Measurements from ENCODE around the gene SLC2A5. TPM values are rescaled to one million over a fixed set of nuclear protein-coding genes. Genes with fewer than 3 reads are reported as not detected.

Gene SLC2A5
- total and polyA plus RNA-seq, 9 of the 15 experiments (the other 6 are each of a cell fraction or from before 2014, with no cell fraction given), result 0.08 TPM; not detected in 8

GRCh38 chr1:9059891-9060744 is 9.3 kb downstream of the SLC2A5 start:
- H3K27ac ChIP-seq (ENCODE audit: extremely low read depth, low read depth, low read length), result no peak overlapping the region; the same call in 2 of the 3 replicates
- no peaks in the 10 kb centered on the region for H3K4me1 ChIP-seq (replicated peaks in 1 of 2; ENCODE audit: control insufficient read depth in 2 of 2, insufficient read depth in 2 of 2, low read length in 2 of 2)
- no peak for TF ChIP-seq ESRRB (CRISPR knock-in tag; IDR thresholded peaks at IDR 0.05; ENCODE audit: borderline replicate concordance)
- TF ChIP-seq ZBTB26 (CRISPR knock-in tag; IDR thresholded peaks at IDR 0.05), result peak; percentile 76; the same call in 1 of the 2 replicates
- TF ChIP-seq CBFB (CRISPR knock-in tag; IDR thresholded peaks at IDR 0.05), result peak; percentile 75; the same call in 1 of the 2 replicates
- TF ChIP-seq, protein P1, sequence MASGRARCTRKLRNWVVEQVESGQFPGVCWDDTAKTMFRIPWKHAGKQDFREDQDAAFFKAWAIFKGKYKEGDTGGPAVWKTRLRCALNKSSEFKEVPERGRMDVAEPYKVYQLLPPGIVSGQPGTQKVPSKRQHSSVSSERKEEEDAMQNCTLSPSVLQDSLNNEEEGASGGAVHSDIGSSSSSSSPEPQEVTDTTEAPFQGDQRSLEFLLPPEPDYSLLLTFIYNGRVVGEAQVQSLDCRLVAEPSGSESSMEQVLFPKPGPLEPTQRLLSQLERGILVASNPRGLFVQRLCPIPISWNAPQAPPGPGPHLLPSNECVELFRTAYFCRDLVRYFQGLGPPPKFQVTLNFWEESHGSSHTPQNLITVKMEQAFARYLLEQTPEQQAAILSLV (tag; IDR thresholded peaks at IDR 0.05), result peak; percentile 19; the same call in 1 of the 2 replicates
- TF ChIP-seq SMARCA5 (IDR thresholded peaks at IDR 0.05), result 0 out of 2 replicates have a peak, but pooled peaks have one; percentile 52
- peak; percentile 84; the same call in 1 of the 2 replicates for TF ChIP-seq TSC22D4 (tag; IDR thresholded peaks at IDR 0.05)
- 0 out of 2 replicates have a peak, but pooled peaks have one; percentile 7 for TF ChIP-seq ARID1B (IDR thresholded peaks at IDR 0.05)
- TF ChIP-seq PHF20 (IDR thresholded peaks at IDR 0.05; ENCODE audit: partially characterized antibody), result peak; percentile 60
- 0 out of 2 replicates have a peak, but pooled peaks have one; percentile 33 for TF ChIP-seq HLTF (IDR thresholded peaks at IDR 0.05)
- 0 out of 2 replicates have a peak, but pooled peaks have one; percentile 54 for TF ChIP-seq ELF4 (CRISPR knock-in tag; IDR thresholded peaks at IDR 0.05)
- TF ChIP-seq, protein P2, sequence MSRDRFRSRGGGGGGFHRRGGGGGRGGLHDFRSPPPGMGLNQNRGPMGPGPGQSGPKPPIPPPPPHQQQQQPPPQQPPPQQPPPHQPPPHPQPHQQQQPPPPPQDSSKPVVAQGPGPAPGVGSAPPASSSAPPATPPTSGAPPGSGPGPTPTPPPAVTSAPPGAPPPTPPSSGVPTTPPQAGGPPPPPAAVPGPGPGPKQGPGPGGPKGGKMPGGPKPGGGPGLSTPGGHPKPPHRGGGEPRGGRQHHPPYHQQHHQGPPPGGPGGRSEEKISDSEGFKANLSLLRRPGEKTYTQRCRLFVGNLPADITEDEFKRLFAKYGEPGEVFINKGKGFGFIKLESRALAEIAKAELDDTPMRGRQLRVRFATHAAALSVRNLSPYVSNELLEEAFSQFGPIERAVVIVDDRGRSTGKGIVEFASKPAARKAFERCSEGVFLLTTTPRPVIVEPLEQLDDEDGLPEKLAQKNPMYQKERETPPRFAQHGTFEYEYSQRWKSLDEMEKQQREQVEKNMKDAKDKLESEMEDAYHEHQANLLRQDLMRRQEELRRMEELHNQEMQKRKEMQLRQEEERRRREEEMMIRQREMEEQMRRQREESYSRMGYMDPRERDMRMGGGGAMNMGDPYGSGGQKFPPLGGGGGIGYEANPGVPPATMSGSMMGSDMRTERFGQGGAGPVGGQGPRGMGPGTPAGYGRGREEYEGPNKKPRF (IDR thresholded peaks at IDR 0.05; ENCODE audit: low read depth, low read length), result no peak
- TF ChIP-seq, protein P3, sequence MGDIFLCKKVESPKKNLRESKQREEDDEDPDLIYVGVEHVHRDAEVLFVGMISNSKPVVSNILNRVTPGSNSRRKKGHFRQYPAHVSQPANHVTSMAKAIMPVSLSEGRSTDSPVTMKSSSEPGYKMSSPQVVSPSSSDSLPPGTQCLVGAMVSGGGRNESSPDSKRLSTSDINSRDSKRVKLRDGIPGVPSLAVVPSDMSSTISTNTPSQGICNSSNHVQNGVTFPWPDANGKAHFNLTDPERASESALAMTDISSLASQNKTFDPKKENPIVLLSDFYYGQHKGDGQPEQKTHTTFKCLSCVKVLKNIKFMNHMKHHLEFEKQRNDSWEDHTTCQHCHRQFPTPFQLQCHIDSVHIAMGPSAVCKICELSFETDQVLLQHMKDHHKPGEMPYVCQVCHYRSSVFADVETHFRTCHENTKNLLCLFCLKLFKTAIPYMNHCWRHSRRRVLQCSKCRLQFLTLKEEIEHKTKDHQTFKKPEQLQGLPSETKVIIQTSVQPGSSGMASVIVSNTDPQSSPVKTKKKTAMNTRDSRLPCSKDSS (IDR thresholded peaks at IDR 0.05; ENCODE audit: low read depth, partially characterized antibody), result peak; percentile 25
- no peak for TF ChIP-seq SUPT5H (IDR thresholded peaks at IDR 0.05)
- TF ChIP-seq HDAC1 (IDR thresholded peaks at IDR 0.05), result 0 out of 4 replicates have a peak, but pooled peaks of 1 of the 2 experiments have one; percentile 21

More at GRCh38 chr1:9059891-9060744, 9.3 kb downstream of the SLC2A5 start:
- Histone ChIP-seq H3K27me3 (ENCODE audit: control insufficient read depth in 2 of 2, insufficient read depth in 2 of 2, low read length in 2 of 2) (peaks cover 19 to 46% of the 10 kb centered on the region in 2 experiments), H3K4me3 (no peak overlapping the region), H4K20me1 (replicated peaks; ENCODE audit: control insufficient read depth, insufficient read depth, low read length) (peaks cover 5% of the 10 kb centered on the region; the same call in 1 of the 2 replicates), H3K36me3 (ENCODE audit: control insufficient read depth, insufficient read depth, low read length) (no peaks in the 10 kb centered on the region), H3K9ac (ENCODE audit: insufficient read depth in 1 of 2, low read depth in 2 of 2, low read length in 2 of 2) (no peak overlapping the region), H3K9me3 (replicated peaks; ENCODE audit: control insufficient read depth, insufficient read depth, low read depth, low read length) (no peaks in the 10 kb centered on the region), H3K4me2 (ENCODE audit: insufficient read depth, low read length) (no peak overlapping the region), H3K79me2 (ENCODE audit: control insufficient read depth, insufficient read depth, low read length) (no peaks in the 10 kb centered on the region), H2AFZ (ENCODE audit: low read depth, low read length) (no peak overlapping the region), H3K9me1 (ENCODE audit: control insufficient read depth, insufficient read depth, low read length) (no peaks in the 10 kb centered on the region)
- no TSS peak for BruUV-seq (replicated peaks)
- ATAC-seq (no peak), DNase-seq (ENCODE audit: extremely low read depth in 1 of 4, low spot score in 3 of 4) (no peak), FAIRE-seq (peak; percentile 62)
- WGBS (ENCODE audit: insufficient coverage, low coverage, missing lambda C conversion rate), result 0% methylated on average over 4 of the region's 4 CpGs
- in situ Hi-C loops (cut with MboI), result no loop called here
- POLR2A ChIA-PET, result interaction anchor here (0.6 kb wide), 1 partner anchor 9 kb away, joined by 3 read pairs; no protein-coding TSS in a partner anchor
- intact Hi-C loops (cut with micrococcal nuclease), result no loop called here
- CTCF ChIA-PET (ENCODE audit: low intra/inter-chr PET ratio), result interaction anchor here (0.6 kb wide), 1 partner anchor 184 kb away, joined by 3 read pairs; no protein-coding TSS in a partner anchor
